GM10266 (cell line): ENCODE data around the gene ACOXL.

Experiments used
- DNase-seq: peaks from one replicate; pipeline ENCODE4 v3.0.0; 2012; ENCODE audit errors: extremely low spot score
- CTCF ChIP-seq: IDR thresholded peaks from 2 replicates; pipeline ENCODE4 v1.5.1; 2012; ENCODE audit warnings: mild to moderate bottlenecking, low read depth; ENCODE audit not compliant: control insufficient read depth, insufficient read depth; ENCODE audit errors: missing control alignments

ACOXL gene

GRCh38 chr2:110716959-110717645 lies 15.3 kb upstream of the ACOXL start:
- no peak for TF ChIP-seq CTCF
- no peak for DNase-seq

GRCh38 chr2:110717734-110718133 lies 14.6 kb upstream of the ACOXL start:
- TF ChIP-seq CTCF, result no peak

GRCh38 chr2:110718382-110718781 lies 14.0 kb upstream of the ACOXL start:
- no peak for TF ChIP-seq CTCF
- no peak for DNase-seq

More at GRCh38 chr2:110717734-110718133, 14.6 kb upstream of the ACOXL start:
- DNase-seq, result no peak

GRCh38 chr2:110718990-110719389 lies 13.4 kb upstream of the ACOXL start:
- no peak for TF ChIP-seq CTCF
- DNase-seq, result no peak

GRCh38 chr2:110720547-110720946 lies 11.8 kb upstream of the ACOXL start:
- no peak for DNase-seq
- TF ChIP-seq CTCF, result no peak

GRCh38 chr2:110724820-110725219 lies 7.6 kb upstream of the ACOXL start:
- no peak for DNase-seq
- no peak for TF ChIP-seq CTCF

GRCh38 chr2:110725370-110725769 lies 7.0 kb upstream of the ACOXL start:
- DNase-seq, result no peak

More at GRCh38 chr2:110725370-110725769, 7.0 kb upstream of the ACOXL start:
- TF ChIP-seq CTCF, result no peak
